K562 (cell line): ENCODE data around the gene RACK1. TPM values are rescaled to one million over a fixed set of nuclear protein-coding genes. Genes with fewer than 3 reads are reported as not detected.
A peak's percentile ranks its signal among the peaks of the same experiment; 100 is the strongest.

ENCODE experiments used
- ADNP ChIP-seq: fragments of 200-800 bp; sonication (Bioruptor generic); IDR thresholded peaks from 2 replicates; pipeline ENCODE4 v1.6.1; 2016; ENCODE audit warnings: missing genetic modification characterization, missing compliant biosample characterization
- CCAR2 ChIP-seq: fragments of 200-400 bp; formaldehyde crosslinking; IDR thresholded peaks from 2 replicates; pipeline ENCODE4 v1.6.1; 2017; ENCODE audit warnings: mild to moderate bottlenecking, low read depth, low read length
- FOSL1 ChIP-seq: fragments of 200-800 bp; sonication (Bioruptor generic); conservative IDR thresholded peaks from 2 replicates; pipeline ENCODE4 v1.6.1; 2016; ENCODE audit warnings: missing genetic modification characterization, missing compliant biosample characterization
- GABPA ChIP-seq: fragments of 200-800 bp; sonication (Bioruptor generic); conservative IDR thresholded peaks from 2 replicates; pipeline ENCODE4 v1.6.1; 2016; ENCODE audit warnings: low read depth, missing genetic modification characterization, missing compliant biosample characterization
- HNRNPLL ChIP-seq: fragments of 200-400 bp; formaldehyde crosslinking; IDR thresholded peaks from 2 replicates; pipeline ENCODE4 v1.6.1; 2017; ENCODE audit warnings: low read length, low read depth, mild to moderate bottlenecking; ENCODE audit not compliant: poor library complexity, severe bottlenecking
- RBM17 ChIP-seq: fragments of 200-400 bp; formaldehyde crosslinking; IDR thresholded peaks from 2 replicates; pipeline ENCODE4 v1.6.1; 2017; ENCODE audit warnings: low read depth, mild to moderate bottlenecking, low read length, borderline replicate concordance
- TCF7 ChIP-seq: sonication (generic); IDR thresholded peaks from 2 replicates; pipeline ENCODE4 v1.6.1; 2016; ENCODE audit warnings: antibody characterized with exemption, borderline replicate concordance
- TEAD4 ChIP-seq, 2 experiments: sonication (generic) in 1 of 2; formaldehyde crosslinking in 1 of 2; IDR thresholded peaks; 2 replicates each; pipeline versions ENCODE4 v1.6.1 to v1.8.0; 2012 to 2022; ENCODE audit warnings: borderline replicate concordance in 1 of 2, inconsistent platforms in 1 of 2, low read length in 1 of 2, mild to moderate bottlenecking in 1 of 2, missing genetic modification reagents in 1 of 2
- YY1 ChIP-seq, 3 experiments: IDR thresholded peaks; 2 replicates each; pipeline ENCODE4 v1.6.1; 2011; ENCODE audit warnings: low read length in 2 of 3, mild to moderate bottlenecking in 2 of 3, moderate library complexity in 2 of 3, borderline replicate concordance in 1 of 3, control low read depth in 1 of 3, low read depth in 1 of 3; ENCODE audit not compliant: insufficient read depth in 3 of 3, insufficient replicate concordance in 2 of 3, control insufficient read depth in 1 of 3, insufficient read length in 1 of 3; ENCODE audit errors: extremely low read depth in 1 of 3
- ZEB2 ChIP-seq: fragments of 450-650 bp; IDR thresholded peaks from 2 replicates; pipeline ENCODE4 v1.6.1; 2016
- ZNF232 ChIP-seq: sonication (generic); formaldehyde crosslinking; IDR thresholded peaks from 2 replicates; pipeline ENCODE4 v1.8.0; 2022; ENCODE audit warnings: mild to moderate bottlenecking, missing genetic modification reagents
- polyA plus RNA-seq, 8 experiments: library from polyadenylated mRNA; depleted of rRNA in 4 of 8; stranded (reverse) in 5 of 8; unstranded in 3 of 8; fragments of >200 nt; fragmentation: Nextera tagmentation in 2 of 8; fragmentation: Illumina TruSeq in 1 of 8; extraction: Ambion mirVana in 2 of 8; extraction: Trizol in 1 of 8; gene quantifications; 2 replicates each; pipeline versions ENCODE4 v1.2.1 to v1.2.3, GENCODE V29; 2011 to 2014; ENCODE audit warnings: inconsistent platforms in 1 of 8, missing spikeins in 1 of 8
- total RNA-seq, 7 experiments: library from RNA; depleted of rRNA in 6 of 7; stranded (reverse); fragments of >200 nt in 6 of 7; fragmentation: Illumina TruSeq in 2 of 7; extraction: Trizol in 2 of 7; gene quantifications; 2 replicates each; pipeline versions ENCODE4 v1.2.1 to v1.2.3, GENCODE V29; 2011 to 2021; ENCODE audit warnings: low replicate concordance in 1 of 7
- TF ChIP-seq, protein P1 (sequence below): fragments of 450-650 bp; IDR thresholded peaks from 2 replicates; pipeline ENCODE4 v1.6.1; 2018; ENCODE audit not compliant: partially characterized antibody

Gene RACK1
- total and polyA plus RNA-seq, 9 of the 15 experiments (the other 6 are each of a cell fraction or from before 2014, with no cell fraction given), result 2,303 to 5,311 (median 3,833) TPM

DNA sequence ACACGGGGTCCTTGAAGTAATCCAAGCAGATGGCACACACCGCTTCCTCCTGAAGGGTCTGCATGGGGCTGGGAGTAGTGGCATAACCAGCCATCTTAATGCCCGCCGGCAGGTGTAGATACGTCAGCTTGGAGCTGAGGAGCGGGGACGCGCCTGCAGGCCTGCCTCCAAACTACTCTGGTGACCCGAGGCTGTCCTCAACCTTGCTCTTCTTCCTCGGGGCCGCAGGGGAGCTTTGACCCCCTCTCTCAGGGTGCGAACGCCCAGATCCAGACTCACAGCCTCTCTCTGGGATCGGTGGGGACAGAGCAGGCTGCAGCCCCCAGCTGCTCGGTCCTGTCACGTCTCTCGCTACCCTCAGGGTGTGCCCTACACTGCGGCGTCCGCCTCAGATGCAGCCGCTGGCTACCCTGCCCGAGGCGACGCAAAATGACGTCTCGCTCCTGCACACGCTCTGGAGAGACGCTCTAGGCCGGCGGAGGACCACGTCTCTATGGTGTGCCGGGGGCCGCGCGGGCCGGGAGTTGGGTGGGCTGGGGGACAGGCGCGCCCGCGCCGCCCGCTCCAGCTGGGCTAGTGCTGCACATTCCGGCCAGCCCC, 17.1 kb upstream of the RACK1 start, which contains the start of gene TRIM52 (continued):
- TF ChIP-seq, protein P1, sequence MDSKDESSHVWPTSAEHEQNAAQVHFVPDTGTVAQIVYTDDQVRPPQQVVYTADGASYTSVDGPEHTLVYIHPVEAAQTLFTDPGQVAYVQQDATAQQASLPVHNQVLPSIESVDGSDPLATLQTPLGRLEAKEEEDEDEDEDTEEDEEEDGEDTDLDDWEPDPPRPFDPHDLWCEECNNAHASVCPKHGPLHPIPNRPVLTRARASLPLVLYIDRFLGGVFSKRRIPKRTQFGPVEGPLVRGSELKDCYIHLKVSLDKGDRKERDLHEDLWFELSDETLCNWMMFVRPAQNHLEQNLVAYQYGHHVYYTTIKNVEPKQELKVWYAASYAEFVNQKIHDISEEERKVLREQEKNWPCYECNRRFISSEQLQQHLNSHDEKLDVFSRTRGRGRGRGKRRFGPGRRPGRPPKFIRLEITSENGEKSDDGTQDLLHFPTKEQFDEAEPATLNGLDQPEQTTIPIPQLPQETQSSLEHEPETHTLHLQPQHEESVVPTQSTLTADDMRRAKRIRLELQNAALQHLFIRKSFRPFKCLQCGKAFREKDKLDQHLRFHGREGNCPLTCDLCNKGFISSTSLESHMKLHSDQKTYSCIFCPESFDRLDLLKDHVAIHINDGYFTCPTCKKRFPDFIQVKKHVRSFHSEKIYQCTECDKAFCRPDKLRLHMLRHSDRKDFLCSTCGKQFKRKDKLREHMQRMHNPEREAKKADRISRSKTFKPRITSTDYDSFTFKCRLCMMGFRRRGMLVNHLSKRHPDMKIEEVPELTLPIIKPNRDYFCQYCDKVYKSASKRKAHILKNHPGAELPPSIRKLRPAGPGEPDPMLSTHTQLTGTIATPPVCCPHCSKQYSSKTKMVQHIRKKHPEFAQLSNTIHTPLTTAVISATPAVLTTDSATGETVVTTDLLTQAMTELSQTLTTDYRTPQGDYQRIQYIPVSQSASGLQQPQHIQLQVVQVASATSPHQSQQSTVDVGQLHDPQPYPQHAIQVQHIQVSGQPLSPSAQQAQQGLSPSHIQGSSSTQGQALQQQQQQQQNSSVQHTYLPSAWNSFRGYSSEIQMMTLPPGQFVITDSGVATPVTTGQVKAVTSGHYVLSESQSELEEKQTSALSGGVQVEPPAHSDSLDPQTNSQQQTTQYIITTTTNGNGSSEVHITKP, result no peak
- TF ChIP-seq HNRNPLL (no peak), TEAD4 (IDR thresholded peaks at IDR 0.05; ENCODE audit: low read length) (peak; percentile 8; the same call in 1 of the 2 replicates), TEAD4 (CRISPR knock-in tag; IDR thresholded peaks at IDR 0.05; ENCODE audit: borderline replicate concordance) (no peak), FOSL1 (tag) (no peak), CCAR2 (no peak), ZEB2 (no peak), ADNP (no peak), YY1 (IDR thresholded peaks at IDR 0.05; ENCODE audit: borderline replicate concordance in 1 of 3, control insufficient read depth in 1 of 3, extremely low read depth in 1 of 3, insufficient read depth in 3 of 3, insufficient read length in 1 of 3, insufficient replicate concordance in 2 of 3, low read depth in 1 of 3, low read length in 2 of 3) (peak in 2 of 3 experiments; percentile 84 to 85), RBM17 (no peak), ZNF232 (no peak; the same call in 1 of the 2 replicates), GABPA (tag) (no peak), TCF7 (peak; percentile 70; the same call in 1 of the 2 replicates)
